Left lung (tissue), 10 donors: Measurements from ENCODE around the gene SERPINC1. TPM values are rescaled to one million over a fixed set of nuclear protein-coding genes. Genes with fewer than 3 reads are reported as not detected.

Source experiments
- ATAC-seq: fragments of 200-7000 bp; cut with Tn5 transposase; one replicate; pipeline ENCODE4 v1.9.1; 2020; ENCODE audit warnings: moderate library complexity
- DNase-seq, 4 donors: peaks; one replicate each; pipeline ENCODE4 v3.0.0-alpha.2; 2013 to 2020
- H3K27ac ChIP-seq, 2 donors: fragments of 200-600 bp; sonication (generic) in 1 of 2; one replicate each; pipeline versions ENCODE4 v1.5.0 to v1.8.0; 2020 to 2021
- H3K27me3 ChIP-seq, 2 donors: fragments of 200-600 bp; sonication (generic) in 1 of 2; one replicate each; pipeline versions ENCODE4 v1.5.0 to v1.8.0; 2020 to 2021
- H3K36me3 ChIP-seq, 2 donors: fragments of 200-600 bp; sonication (generic) in 1 of 2; one replicate each; pipeline versions ENCODE4 v1.5.0 to v1.8.0; 2020 to 2021
- H3K4me1 ChIP-seq, 2 donors: fragments of 200-600 bp; one replicate each; pipeline ENCODE4 v1.8.0; 2021
- H3K4me3 ChIP-seq, 2 donors: fragments of 200-600 bp; sonication (generic) in 1 of 2; one replicate each; pipeline versions ENCODE4 v1.5.0 to v1.8.0; 2020 to 2021; ENCODE audit warnings: mild to moderate bottlenecking in 1 of 2
- H3K9me3 ChIP-seq, 2 donors: fragments of 200-600 bp; sonication (generic) in 1 of 2; one replicate each; pipeline versions ENCODE4 v1.5.0 to v1.8.0; 2020 to 2021
- intact Hi-C, 2 donors: fragments of 100-400 bp; cut with DNase I; formaldehyde crosslinking; loops; one replicate each; pipeline versions ENCODE4 v1.11.2 to v1.14.2; 2022
- polyA plus RNA-seq, 6 donors: library from polyadenylated mRNA; unstranded; fragments of 120-200 nt; gene quantifications; one replicate each; pipeline ENCODE4 v1.2.1, GENCODE V29; 2013; ENCODE audit not compliant: insufficient read length in 6 of 6
- total RNA-seq, 2 donors: library from RNA; stranded (reverse); fragmentation: NEBNext Ultra II Directional; extraction: Animal tissue kit (Norgen Biotek cat#: 25700); gene quantifications; one replicate each; pipeline ENCODE4 v1.2.1, GENCODE V29; 2021
- TF ChIP-seq, protein P1 (sequence below), 2 donors: fragments of 200-600 bp; sonication (generic) in 1 of 2; IDR thresholded peaks; one replicate each; pipeline versions ENCODE4 v1.5.0 to v1.8.0; 2021; ENCODE audit warnings: antibody characterized with exemption in 2 of 2
- donor health status: DM: no; HTN: yes; CAD: no.
- donor health status: DM: no; HTN: no; CAD: no.

Gene SERPINC1
- total and polyA plus RNA-seq, 8 donors = 0.13 to 0.54 (median 0.43) TPM; not detected in 1

DNA sequence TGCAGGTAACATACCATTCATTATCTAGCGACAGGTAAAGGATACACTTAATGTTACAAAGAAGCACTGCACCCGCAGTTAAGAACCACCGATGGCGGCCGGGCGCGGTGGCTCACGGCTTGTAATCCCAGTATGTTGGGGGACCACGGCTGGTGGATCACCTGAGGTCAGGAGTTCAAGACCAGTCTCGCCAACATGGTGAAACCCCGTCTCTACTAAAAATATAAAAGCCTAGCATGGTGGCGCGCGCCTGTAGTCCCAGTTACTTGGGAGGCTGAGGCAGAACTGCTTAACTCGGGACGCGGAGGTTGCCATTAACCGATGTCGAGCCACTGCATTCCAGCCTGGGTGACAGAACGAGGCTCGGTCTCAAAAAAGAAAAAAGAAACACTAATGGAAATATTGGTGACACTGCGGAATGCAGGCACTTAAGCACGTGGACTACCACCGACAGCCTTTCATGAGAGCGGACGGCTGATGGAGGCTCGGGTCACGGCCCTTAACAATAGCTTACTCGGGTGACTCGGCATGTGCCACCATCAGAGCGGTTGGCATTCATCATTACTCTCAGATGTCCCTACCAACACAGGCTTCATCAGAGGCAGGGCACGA lies 49.9 kb downstream of the SERPINC1 start:
- intact Hi-C loops = no loop called here
- TF ChIP-seq, protein P1, sequence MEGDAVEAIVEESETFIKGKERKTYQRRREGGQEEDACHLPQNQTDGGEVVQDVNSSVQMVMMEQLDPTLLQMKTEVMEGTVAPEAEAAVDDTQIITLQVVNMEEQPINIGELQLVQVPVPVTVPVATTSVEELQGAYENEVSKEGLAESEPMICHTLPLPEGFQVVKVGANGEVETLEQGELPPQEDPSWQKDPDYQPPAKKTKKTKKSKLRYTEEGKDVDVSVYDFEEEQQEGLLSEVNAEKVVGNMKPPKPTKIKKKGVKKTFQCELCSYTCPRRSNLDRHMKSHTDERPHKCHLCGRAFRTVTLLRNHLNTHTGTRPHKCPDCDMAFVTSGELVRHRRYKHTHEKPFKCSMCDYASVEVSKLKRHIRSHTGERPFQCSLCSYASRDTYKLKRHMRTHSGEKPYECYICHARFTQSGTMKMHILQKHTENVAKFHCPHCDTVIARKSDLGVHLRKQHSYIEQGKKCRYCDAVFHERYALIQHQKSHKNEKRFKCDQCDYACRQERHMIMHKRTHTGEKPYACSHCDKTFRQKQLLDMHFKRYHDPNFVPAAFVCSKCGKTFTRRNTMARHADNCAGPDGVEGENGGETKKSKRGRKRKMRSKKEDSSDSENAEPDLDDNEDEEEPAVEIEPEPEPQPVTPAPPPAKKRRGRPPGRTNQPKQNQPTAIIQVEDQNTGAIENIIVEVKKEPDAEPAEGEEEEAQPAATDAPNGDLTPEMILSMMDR (IDR thresholded peaks at IDR 0.05) = no peak
- H3K27me3 ChIP-seq = no peaks in the 10 kb centered on the region
- H3K4me3 ChIP-seq = peak overlapping the region; percentile 72 to 87
- peaks cover 33 to 73% of the 10 kb centered on the region in 2 donors for H3K4me1 ChIP-seq
- H3K36me3 ChIP-seq = peaks cover 3 to 53% of the 10 kb centered on the region in 2 donors
- H3K27ac ChIP-seq = peak overlapping the region; percentile 97 to 99
- H3K9me3 ChIP-seq = no peaks in the 10 kb centered on the region
- DNase-seq = peak in 1 of 4 donors; percentile 82
- peak; percentile 1 for ATAC-seq

- peak overlapping the region; percentile 97 to 99 for H3K27ac ChIP-seq
- no peak for DNase-seq
- no peaks in the 10 kb centered on the region for H3K27me3 ChIP-seq
- peaks cover 30 to 67% of the 10 kb centered on the region in 2 donors for H3K4me1 ChIP-seq
- no peaks in the 10 kb centered on the region for H3K9me3 ChIP-seq
- TF ChIP-seq, protein P1 (IDR thresholded peaks at IDR 0.05) = no peak
- H3K4me3 ChIP-seq = peak overlapping the region; percentile 72 to 87
- peaks cover 3 to 58% of the 10 kb centered on the region in 2 donors for H3K36me3 ChIP-seq
- intact Hi-C loops = no loop called here
- no peak for ATAC-seq
Measured at GRCh38 chr1:173866413-173867115, 50.6 kb downstream of the SERPINC1 start.

DNA sequence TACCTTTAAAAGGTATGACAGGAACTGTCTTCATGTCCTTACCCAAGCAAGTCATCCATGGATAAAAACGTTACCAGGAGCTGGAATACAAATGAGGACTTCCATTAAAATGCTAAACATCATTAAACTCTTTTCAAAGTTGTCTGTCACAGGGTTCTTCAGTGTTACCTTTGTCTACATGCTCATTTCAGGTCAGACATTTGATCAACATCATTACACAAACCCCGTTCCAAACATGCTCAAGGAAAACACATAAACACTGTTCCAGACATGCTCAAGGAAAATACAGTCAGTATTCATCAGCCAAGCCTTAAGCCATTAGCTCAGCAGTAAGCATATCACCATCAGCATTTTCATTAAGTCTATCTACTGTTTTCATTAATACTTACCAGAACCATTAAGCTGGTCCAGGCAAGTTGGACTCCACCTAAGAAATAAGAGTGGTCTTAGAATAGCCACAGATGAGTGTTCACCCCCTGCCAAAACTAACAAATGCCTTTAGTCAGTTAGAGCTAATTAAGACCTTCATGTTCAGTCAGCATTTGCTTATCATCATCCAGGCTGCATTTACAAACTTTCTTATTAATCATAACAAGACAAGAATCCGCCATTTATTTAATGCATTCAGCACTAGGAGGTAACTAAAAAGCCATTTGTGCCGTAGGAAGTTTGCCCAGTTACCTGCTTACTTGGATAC lies 51.5 kb downstream of the SERPINC1 start:
- H3K9me3 ChIP-seq = no peaks in the 10 kb centered on the region
- H3K27me3 ChIP-seq = no peaks in the 10 kb centered on the region
- DNase-seq = peak in 1 of 4 donors; percentile 10
- H3K4me1 ChIP-seq = peaks cover 30 to 57% of the 10 kb centered on the region in 2 donors
- H3K4me3 ChIP-seq = peak overlapping the region; percentile 72 to 87
- intact Hi-C loops = no loop called here
- TF ChIP-seq, protein P1 (IDR thresholded peaks at IDR 0.05) = no peak
- no peak for ATAC-seq
- H3K36me3 ChIP-seq = peaks cover 3 to 61% of the 10 kb centered on the region in 2 donors
- peak overlapping the region; percentile 26 to 99 for H3K27ac ChIP-seq

DNA sequence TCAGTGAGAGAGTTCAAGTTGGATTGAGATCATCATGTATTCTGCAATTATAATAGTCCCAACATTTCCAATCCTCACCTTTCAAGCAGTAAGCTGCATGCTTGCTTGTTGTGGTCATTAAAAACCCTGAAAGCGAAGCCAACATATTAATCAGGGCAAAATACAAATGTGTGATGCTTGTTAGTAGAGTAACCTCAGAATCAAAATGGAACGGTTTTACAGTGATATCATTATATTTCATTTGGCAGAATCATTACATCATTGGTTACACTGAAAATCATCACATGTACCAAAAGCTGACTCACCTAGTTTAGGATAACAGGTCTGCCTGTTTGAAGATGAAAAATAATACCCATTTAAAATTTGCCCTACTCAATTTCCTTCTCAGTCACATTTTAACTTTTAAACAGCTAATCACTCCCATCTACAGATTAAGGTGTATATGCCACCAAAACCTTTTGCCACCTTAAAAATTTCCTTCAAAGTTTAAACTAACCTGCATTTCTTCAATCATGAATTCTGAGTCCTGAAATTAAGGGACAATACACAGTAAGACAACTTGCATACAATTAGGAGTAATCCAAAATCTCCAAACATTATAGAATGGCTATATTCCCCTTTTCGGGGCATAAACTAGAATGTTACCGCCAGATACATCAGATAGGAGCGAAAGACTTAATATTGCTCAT lies 52.8 kb downstream of the SERPINC1 start:
- H3K4me3 ChIP-seq = peak overlapping the region in 1 of 2 donors; percentile 87
- H3K4me1 ChIP-seq = peaks cover 23 to 44% of the 10 kb centered on the region in 2 donors

More for the DNA sequence above, 52.8 kb downstream of the SERPINC1 start:
- Histone ChIP-seq H3K36me3 (peaks cover 3 to 69% of the 10 kb centered on the region in 2 donors), H3K27me3 (no peaks in the 10 kb centered on the region), H3K9me3 (no peaks in the 10 kb centered on the region), H3K27ac (peak overlapping the region in 1 of 2 donors; percentile 18)
- intact Hi-C loops = no loop called here
- no peak for DNase-seq
- TF ChIP-seq, protein P1 (IDR thresholded peaks at IDR 0.05) = no peak
- ATAC-seq = no peak
